Putamen (tissue), 1 donor: ENCODE measurements around the gene G3BP1.
"Not testable (repeated sequence)": the region's sequence is repeated elsewhere in the genome, so short reads cannot be mapped to it uniquely, and the experiment has no call there.

ENCODE experiments used
- DNase-seq: peaks from one replicate; pipeline ENCODE4 v3.0.0-alpha.2; 2016; ENCODE audit warnings: low spot score

Gene G3BP1

DNA sequence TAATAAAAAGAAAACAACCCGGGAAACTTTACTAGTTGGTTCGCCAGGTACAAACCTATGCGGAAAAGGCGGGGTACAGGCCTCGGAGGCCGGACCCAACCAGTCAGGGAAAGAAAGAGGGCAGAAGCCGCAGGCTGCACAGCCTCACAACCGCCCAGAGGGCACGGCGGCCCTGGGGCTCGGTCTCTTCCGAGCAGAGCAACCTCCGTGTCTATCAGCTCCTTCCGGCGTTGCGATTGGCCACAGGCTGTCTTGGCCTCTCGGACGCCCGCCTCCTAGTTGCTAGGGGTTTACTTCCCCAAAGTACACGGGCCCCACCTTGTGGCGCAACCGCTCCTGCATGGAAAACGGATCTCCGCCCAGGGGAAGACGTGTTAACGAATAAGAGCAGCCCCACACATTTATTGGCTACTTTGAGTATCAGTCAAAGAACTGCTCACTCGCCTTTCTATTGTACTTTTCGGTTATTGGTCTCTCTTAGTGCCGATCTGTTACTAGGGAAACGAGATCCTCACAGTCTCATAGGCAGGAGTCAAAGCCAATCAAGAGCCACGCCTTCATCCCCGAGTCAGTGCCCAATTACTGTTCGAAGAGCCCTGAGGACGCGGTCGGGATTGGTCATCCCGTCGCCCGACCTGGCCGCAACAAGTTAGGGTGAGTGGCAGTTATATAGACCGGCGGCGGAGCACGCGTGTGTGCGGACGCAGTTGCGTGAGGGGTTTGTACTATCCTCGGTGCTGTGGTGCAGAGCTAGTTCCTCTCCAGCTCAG lies at the start of gene G3BP1:
G3BP1 (plus strand) TSS at position 696 of the 770 bp plus-strand sequence. CDS start 14,667 bp downstream, outside the sequence.
- DNase-seq: peak; percentile 100

GRCh38 chr5:151722546-151722945 lies 49.2 kb upstream of the G3BP1 start:
- DNase-seq: no peak

- peak; percentile 57 for DNase-seq
These were observed 47.4 kb upstream of the G3BP1 start for GRCh38 chr5:151724360-151724759.

DNA sequence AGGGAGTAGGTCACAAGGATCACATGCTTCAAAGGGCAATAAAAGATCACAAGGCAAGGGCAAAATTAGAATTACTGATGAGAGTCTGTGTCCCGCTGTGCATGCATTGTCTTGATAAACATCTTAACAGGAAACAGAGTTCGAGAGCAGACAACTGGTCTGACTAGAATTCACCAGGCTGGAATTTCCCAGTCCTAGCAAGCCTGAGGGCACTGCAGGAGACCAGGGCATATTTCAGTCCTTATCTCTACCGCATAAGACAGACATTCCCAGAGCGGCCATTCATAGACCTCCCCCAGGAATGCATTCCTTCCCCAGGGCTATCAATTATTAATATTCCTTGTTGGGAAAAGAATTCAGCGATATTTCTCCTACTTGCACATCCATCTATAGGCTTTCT lies 42.2 kb upstream of the G3BP1 start:
- not testable (repeated sequence) for DNase-seq

- DNase-seq: no peak
These were observed 41.4 kb upstream of the G3BP1 start for GRCh38 chr5:151730381-151730780.

DNA sequence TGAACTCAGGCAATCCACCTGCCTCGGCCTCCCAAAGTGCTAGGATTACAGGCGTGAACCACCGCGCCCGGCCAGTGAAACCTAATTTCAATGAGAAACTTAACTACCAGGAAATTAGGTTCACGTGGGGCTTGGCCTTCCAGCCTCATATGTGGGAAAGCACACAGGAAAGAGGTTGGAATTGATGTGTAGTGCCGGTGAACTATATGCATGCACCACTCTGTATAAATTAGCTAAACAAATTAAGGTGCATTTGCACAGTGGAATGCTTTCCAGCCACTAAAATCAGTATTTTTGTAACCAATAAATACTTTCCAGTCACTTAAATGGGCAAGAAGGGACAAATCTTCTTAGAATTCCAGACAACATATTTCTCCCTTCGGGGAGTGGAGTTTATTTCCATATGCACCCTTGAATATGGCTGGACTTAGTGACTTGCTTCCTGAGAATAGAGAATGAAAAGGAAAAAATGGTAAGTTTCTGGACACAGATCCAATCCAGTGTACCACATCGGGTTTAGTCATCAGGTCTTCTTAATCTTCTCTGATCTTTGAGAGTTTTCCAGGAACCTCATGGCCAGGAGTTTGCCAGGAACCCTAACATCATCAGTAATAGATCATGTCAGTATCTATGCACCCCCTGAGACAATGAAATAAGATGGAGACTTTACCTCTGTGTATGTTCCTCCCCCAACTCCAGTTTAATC lies 38.2 kb upstream of the G3BP1 start:
- no peak for DNase-seq

DNA sequence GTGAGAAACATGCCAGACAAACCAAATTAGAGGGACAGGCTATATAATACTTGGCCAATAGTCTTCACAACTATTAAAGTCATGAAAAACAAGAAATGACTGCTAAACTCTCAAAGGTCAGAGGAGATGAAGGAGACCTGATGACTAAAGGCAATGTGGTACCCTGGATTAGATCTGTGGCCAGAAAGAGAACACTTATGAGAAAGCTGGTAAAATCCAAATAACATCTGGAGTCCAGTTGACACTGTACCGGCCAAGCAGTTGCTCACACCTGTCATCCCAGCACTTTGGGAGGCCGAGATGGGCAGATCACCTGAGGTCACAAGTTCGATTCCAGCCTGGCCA lies 37.7 kb upstream of the G3BP1 start:
- no peak for DNase-seq

DNA sequence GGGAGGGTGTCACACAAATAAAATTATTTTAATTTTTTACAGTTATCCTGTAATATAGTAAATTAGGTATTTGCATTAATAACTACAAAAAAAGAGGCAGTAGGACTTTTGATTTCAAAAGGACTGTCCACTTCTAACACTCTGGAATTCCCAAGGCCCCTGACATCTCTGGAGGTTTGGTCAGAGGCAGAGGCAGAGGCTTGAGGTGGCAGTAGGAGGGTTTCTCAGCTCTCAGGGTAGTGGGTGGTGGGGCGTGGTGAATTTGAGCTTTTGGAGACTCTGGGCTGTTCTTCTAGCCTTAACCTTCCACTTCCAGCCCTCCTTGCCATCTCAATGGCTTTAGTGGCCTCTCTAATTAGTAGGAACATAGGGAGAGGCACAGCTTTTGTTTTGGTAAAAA lies 36.1 kb upstream of the G3BP1 start:
- DNase-seq: no peak

GRCh38 chr5:151737431-151737830 lies 34.3 kb upstream of the G3BP1 start:
- DNase-seq: no peak

GRCh38 chr5:151738125-151738848 lies 33.5 kb upstream of the G3BP1 start:
- no peak for DNase-seq

- DNase-seq: no peak
These were observed 32.4 kb upstream of the G3BP1 start for GRCh38 chr5:151739395-151739794.

DNA sequence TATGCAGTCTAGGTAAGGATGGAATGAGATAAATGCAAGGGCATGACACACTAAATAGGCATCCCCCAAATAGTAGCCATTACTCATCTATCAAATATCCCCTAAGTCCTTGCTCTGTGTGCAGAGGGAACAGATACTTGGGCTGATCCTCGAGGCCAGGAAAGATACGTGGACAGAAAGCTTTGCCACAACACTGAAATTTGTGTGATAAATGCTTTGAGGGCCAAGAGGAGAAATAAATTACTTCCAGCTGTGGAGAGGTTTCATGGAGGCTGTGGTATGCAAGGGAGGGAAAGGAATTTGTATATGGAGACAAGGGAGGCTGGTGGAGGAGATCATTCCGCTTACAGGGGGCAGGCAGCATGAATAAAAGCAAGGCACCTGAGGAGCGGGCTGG lies 31.8 kb upstream of the G3BP1 start:
- DNase-seq: no peak

- peak; percentile 62 for DNase-seq
These were observed 31.3 kb upstream of the G3BP1 start for GRCh38 chr5:151740336-151740942.

- DNase-seq: no peak
These were observed 30.8 kb upstream of the G3BP1 start for GRCh38 chr5:151740958-151741373.

DNA sequence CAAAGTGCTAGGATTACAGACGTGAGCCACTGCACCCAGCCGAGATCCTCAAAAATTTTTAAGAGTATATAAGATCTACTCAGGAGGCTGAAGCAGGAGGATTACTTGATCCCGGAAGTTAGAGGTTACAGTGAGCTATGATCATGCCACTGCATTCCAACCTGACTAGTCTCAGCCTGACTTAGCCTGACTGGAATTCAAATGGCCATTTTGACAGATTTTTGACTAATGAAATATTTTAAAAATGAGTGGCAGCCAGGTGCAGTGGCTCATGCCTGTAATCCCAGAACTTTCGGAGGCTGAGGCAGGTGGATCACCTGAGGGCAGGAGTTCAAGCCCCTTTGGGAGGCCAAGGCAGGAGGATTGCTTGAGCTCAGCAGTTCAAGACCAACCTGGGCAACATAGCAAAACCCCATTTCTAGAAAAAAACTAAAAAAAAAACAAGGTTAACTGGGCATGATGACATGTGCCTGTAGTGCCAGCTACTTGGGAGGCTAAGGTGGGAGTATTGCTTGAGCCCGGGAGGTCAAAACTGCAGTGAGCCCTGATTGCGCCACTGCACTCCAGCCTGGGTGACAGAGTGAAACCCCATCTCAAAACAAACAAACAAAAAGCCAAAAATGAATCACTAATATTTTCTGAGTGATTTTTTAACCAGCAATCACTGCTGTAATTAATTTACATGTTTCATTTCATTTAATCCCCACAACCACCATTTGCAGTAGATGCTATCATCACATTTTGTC lies 29.9 kb upstream of the G3BP1 start:
- DNase-seq: no peak

- DNase-seq: peak; percentile 60
These were observed 28.9 kb upstream of the G3BP1 start for GRCh38 chr5:151742870-151743294.

GRCh38 chr5:151743530-151743929 lies 28.2 kb upstream of the G3BP1 start:
- DNase-seq: no peak

GRCh38 chr5:151745071-151745705 lies 26.6 kb upstream of the G3BP1 start:
- peak; percentile 80 for DNase-seq

- no peak for DNase-seq
These were observed 21.6 kb upstream of the G3BP1 start for GRCh38 chr5:151750121-151750520.

GRCh38 chr5:151751091-151751490 lies 20.7 kb upstream of the G3BP1 start:
- DNase-seq: no peak

DNA sequence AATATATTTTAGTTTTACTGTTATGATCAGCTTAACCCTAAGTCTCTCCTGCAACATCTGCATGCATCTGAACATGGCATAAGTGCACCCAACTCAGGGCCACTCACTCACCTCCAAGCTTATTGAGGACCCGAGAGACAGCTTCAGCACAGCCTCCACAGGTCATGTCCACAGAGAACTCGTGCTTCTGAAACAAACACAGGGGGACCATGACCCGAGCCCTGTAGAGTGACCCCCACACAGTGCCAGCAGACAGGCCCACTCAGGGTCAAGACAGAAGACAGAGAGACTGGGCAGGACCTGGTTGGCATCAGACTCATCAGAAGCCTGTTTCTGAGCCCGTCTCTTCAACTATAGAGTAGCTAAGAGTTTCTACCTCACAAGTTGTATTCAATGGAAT lies 20.2 kb upstream of the G3BP1 start:
- DNase-seq: no peak
